Transverse colon (tissue), 4 donors: ENCODE results near the gene TDRD10.

Experiments
- POLR2A ChIP-seq: fragments of 450-650 bp; IDR thresholded peaks from one replicate; pipeline ENCODE4 v1.6.1; 2016; ENCODE audit warnings: antibody characterized with exemption, mild to moderate bottlenecking, moderate library complexity
- POLR2AphosphoS5 ChIP-seq, 3 donors: sonication (generic); formaldehyde crosslinking; IDR thresholded peaks; one replicate each; pipeline ENCODE4 v1.6.1; 2016; ENCODE audit warnings: antibody characterized with exemption in 3 of 3
- TF ChIP-seq, protein P1 (sequence below), 5 experiments: fragments of 200-600 bp in 3 of 5; fragments of 450-650 bp in 2 of 5; sonication (generic) in 3 of 5; IDR thresholded peaks; 1 replicate in 2 of 5; 2 replicates in 3 of 5; pipeline ENCODE4 v1.5.1; 2016 to 2017; ENCODE audit warnings: antibody characterized with exemption in 5 of 5, inconsistent platforms in 3 of 5, mild to moderate bottlenecking in 2 of 5, moderate library complexity in 1 of 5

DNA sequence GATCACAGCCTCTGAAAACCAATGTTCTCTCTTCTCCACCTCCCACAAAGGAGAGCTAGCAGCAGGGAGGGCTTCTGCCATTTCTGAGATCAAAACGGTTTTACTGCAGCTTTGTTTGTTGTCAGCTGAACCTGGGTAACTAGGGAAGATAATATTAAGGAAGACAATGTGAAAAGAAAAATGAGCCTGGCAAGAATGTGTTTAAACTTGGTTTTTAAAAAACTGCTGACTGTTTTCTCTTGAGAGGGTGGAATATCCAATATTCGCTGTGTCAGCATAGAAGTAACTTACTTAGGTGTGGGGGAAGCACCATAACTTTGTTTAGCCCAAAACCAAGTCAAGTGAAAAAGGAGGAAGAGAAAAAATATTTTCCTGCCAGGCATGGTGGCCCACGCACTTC, 35.8 kb upstream of the TDRD10 start:
- TF ChIP-seq, protein P1, sequence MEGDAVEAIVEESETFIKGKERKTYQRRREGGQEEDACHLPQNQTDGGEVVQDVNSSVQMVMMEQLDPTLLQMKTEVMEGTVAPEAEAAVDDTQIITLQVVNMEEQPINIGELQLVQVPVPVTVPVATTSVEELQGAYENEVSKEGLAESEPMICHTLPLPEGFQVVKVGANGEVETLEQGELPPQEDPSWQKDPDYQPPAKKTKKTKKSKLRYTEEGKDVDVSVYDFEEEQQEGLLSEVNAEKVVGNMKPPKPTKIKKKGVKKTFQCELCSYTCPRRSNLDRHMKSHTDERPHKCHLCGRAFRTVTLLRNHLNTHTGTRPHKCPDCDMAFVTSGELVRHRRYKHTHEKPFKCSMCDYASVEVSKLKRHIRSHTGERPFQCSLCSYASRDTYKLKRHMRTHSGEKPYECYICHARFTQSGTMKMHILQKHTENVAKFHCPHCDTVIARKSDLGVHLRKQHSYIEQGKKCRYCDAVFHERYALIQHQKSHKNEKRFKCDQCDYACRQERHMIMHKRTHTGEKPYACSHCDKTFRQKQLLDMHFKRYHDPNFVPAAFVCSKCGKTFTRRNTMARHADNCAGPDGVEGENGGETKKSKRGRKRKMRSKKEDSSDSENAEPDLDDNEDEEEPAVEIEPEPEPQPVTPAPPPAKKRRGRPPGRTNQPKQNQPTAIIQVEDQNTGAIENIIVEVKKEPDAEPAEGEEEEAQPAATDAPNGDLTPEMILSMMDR (IDR thresholded peaks at IDR 0.05) = no peak
- TF ChIP-seq POLR2AphosphoS5 (IDR thresholded peaks at IDR 0.05) = no peak
- no peak for TF ChIP-seq POLR2A
